Measurements from ENCODE around the gene FCN3.

Gene FCN3

GRCh38 chr1:27358038-27358927, 16.3 kb downstream of the FCN3 start:
- no peak for DNase-seq (ENCODE audit: low read depth)

GRCh38 chr1:27357281-27358037, 17.2 kb downstream of the FCN3 start:
- DNase-seq (ENCODE audit: low read depth), result peak; percentile 52

DNA sequence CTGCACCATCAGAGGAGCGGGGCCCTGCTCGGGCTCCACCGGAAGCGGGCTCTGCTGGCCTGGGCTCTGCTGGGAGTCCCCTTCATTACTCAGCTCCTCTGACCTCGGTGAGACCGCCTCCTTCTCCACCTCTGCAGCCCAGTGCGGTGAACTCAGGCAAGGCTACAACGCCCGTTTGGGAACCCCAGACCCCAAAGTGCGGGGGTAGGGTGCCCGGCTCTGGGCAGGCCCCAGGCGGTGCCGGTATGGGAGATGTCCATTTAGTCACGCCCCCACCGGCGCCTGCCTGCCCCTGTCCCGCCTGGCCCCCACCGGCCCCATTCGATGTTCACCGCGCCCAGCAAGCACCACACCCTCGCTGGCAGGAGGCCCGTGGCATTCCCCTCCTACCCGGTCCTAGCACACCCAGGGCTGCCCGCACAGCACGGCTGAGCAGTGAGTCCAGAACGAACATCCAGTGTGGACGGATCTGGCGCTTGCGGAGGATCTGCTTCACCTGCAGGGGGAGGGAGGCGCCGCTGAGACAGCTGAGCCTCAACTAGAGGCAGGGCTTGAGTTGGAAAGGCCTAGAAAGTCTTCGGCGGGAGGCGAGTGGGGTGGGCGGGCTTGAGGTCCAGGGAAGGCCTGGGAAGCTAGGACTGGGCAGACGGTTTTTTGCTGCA, 17.9 kb downstream of the FCN3 start:
- DNase-seq (ENCODE audit: low read depth), result no peak

DNA sequence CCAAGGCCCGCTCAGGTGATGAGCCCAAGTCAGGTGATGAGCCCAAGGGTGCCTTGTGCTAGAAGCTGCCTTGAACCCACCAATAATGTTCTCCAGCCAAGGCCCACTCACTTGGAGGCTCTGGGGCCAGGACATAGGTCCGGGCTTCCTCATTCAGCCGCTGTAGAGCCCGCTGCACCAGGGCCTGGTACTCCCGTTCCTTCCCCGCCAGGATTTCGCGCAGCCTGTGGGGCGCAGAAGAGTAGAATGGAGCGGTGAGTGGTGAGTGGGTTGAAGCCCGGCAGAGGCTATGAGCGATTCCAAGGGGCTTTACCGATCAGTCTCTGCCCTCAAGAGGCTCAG, 18.4 kb downstream of the FCN3 start:
- no peak for DNase-seq (ENCODE audit: low read depth)

DNA sequence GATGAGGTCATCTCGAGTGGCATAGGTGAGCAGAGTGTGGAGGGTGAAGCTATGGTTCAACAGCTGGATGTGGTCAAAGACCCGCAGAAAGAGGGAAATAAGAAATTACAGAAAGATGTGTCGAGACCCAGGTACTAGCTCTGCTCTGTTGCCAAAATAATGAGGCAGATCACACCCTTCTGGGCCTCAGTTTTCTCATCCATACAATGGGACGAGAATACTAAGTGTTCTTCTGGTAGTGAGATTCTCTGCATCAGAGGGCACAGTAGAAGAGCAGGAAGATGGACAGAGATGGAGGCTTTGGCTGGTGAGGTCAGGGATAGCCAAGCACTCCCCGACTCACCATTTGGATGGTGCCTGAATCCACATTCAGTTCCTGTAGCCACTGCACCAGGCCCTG, 18.9 kb downstream of the FCN3 start:
- DNase-seq (ENCODE audit: low read depth), result no peak

- DNase-seq (ENCODE audit: low read depth), result no peak
Measured at GRCh38 chr1:27353629-27354028, 21.0 kb downstream of the FCN3 start.

DNA sequence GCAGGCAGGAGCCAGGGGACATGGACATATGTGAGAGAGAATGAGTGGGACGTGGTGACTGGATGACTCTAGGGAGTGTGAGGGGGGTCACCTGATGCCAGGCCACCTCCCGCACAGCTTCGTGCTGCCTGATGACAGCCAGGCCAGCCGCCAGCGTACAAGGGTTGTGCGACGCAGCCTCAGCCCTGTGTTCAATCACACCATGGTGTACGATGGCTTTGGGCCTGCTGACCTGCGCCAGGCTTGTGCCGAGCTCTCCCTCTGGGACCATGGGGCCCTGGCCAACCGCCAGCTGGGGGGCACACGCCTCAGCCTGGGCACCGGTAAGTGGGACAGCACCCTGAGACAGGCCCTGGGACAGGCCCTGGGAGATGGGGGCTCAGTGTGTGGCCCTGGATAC, 21.5 kb downstream of the FCN3 start:
- DNase-seq (ENCODE audit: low read depth), result no peak

DNA sequence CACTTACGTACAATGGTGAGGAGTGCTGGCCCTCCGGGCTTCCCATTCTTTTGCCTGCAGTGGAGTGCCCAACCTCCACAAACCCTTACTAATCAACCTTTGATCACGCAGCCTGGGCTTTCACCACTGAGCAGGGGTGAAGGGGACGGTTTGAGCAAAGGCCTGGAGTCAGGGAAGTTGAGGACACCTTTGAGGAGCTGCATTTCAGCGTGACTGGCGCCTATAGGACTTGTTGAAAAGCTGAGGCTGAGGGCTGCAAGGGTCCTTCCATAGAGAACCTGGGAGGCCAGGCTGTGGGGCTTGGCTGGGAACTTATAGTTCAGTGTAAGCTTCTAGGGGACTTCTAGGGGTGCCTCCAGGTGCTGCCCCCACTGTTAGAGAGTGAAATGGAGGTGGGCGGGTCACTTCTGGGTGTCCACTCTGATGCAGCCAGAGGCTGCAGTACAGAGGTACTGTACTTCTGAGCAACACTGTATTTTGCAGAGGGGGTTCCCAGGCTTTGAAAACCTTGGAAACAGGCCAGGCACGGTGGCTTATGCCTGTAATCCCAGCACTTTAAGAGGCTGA, 23.0 kb downstream of the FCN3 start:
- DNase-seq (ENCODE audit: low read depth), result no peak

- DNase-seq (ENCODE audit: low read depth), result no peak
Measured at GRCh38 chr1:27350663-27351540, 23.7 kb downstream of the FCN3 start.

DNA sequence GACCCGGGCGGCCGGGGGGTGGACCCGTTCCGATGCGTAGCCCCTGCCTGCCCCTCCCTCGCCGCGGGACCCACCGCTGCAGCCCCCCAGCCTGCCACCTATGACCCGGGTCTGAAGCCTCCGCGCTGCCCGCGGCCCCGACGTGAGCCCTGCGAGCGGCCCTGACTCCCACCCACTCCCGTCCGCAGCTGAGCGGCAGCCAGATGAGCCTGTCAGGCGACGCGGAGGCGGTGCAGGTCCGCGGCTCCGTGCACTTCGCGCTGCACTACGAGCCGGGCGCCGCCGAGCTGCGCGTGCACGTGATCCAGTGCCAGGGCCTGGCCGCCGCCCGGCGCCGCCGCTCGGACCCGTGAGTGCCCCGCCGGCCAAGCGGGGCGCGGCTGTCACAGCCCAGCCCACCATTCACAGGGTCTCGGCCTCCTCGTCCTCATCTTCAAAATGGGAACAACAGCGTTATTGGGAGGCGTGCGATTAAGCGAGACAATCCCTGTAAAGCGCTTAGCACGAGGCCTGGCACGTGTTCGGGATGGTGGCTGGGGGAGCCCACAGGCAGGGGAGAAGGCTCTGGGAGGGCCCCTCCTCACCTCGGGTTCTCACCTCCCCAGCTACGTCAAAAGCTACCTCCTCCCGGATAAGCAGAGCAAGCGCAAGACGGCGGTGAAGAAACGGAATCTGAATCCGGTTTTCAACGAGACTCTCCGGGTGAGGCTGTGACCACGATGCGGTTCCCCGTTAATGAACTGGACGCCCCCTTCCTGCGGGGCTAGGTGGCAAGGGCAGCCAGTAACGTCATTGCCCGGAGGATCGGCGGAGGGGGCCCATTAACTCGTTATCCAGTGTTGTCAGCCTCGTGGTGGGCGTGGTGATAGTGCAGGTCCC, 24.6 kb downstream of the FCN3 start:
- peak; percentile 71 for DNase-seq (ENCODE audit: low read depth)

DNA sequence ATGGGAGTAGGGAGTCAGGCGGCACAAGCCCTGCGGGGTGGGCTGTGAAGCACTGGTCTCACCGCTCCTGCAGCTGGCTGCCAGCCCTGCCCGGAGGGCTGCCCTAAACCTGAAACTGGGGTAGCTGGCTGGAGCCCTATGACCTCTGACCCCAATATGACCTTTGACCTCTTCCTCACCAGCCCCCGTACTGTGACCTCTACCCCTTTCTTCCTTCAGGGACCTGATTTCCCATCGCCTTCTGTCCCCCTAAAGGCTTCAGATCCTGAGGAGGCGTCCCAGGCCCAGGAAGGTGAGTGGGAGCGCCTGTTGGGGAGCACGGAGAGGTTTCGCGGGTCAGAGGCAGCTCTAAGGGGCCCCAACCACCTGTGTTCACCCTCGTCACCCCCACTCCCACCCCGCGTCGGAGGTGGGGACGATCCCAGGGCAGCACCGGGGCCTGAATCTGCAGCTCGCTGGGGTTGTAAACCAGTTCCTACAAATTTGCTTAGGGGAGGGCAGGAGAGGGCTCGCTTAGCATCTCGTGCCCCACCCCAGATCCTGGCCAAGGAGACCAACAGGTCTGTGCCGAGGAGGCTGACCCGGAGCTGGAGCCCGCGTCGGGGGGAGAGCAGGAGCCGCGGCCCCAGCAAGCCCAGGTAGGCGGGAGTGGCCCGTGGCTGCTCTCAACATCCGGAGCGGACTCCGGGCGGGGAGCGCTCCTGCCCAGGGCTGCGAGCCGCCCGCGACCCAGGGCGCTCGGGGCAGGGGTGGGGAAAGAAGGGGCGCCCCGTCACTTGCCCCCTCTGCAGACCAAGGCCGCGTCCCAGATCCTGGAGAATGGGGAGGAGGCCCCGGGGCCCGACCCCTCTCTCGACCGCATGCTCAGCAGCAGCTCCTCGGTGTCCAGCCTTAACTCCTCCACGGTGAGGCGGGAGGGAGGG, 25.5 kb downstream of the FCN3 start:
- DNase-seq (ENCODE audit: low read depth), result peak; percentile 40

DNA sequence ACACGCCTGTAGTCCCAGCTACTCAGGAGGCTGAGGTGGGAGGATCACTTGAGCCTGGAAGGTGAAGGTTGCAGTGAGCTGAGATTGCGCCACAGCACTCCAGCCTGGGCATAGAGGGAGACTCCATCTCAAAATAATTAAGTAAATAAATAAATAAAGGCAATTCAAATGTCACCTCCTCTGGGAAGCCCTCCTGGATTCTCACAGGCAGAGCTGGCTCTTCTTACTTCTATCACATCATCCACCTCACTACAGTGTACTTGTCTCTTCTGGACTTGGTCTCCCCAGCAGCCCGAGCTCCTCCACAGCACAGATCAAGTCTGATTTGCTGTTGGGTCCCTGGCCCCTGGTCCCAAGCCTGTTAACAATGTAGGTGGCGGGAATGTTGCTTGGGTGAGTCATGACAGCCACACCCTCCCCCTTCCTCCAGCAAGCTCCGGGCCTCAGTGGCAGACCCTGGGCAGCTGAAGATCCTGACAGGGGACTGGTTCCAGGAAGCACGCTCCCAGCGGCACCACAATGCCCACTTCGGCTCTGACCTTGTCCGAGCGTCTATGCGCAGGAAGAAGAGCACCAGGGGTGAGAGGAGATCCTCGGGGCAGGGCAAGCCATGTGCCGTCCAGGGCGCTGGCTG, 27.5 kb downstream of the FCN3 start:
- peak; percentile 36 for DNase-seq (ENCODE audit: low read depth)

DNA sequence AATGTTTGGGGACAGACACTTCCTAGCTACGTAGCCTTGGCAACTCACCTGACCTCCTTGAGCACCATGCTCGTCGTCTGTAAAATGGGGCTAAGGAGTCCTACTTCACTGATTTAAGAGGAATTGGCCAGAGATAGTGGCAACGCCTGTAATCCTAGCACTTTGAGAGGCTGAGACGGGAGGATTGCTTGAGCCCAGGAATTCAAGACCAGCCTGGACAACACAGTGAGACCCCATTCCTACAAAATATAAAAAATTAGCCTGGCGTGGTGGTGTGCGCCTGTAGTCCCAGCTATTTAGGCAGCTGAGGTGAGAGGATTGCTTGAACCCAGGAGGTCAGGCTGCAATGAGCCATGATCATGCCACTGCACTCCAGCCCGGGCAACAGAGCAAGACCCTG, 28.3 kb downstream of the FCN3 start:
- DNase-seq (ENCODE audit: low read depth), result no peak

DNA sequence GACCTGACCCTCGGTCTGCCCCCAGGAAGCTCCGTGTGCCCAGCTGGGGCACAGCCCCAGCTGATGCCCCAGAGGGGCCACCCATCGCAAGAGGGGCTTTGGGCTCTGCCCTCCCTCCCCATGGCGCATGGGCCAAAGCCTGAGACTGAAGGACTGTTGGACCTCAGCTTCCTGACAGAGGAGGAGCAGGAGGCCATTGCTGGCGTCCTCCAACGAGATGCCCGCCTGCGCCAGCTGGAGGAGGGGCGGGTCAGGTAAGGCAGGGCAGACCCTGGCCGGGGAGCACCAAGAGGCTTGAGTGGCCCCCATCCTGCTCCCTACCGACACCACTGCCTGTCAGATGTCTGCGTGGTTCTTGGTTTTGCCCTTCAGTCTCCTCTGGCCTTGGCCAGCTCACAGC, 29.4 kb downstream of the FCN3 start:
- no peak for DNase-seq (ENCODE audit: low read depth)

DNA sequence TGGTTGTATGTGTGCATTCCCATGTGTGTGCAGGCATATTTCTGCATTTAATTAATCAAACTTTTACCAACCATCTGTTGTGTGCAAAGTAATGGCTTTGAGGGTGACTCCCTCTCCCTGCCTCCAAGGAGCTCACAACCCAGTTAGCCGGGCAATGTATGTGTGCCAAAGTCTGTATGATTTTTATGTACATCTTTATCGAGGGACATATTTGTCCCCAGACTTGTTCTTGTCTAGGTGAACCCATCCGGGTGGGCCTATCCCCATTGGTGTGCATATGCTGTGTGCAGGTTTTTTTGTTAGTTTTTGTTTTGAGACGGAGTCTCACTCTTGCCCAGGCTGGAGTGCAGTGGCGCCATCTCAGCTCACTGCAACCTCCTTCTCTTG, 31.0 kb downstream of the FCN3 start:
- DNase-seq (ENCODE audit: low read depth), result no peak

- DNase-seq (ENCODE audit: low read depth), result no peak
Measured at GRCh38 chr1:27342778-27343638, 31.6 kb downstream of the FCN3 start.

GRCh38 chr1:27342391-27342777, 32.2 kb downstream of the FCN3 start:
- DNase-seq (ENCODE audit: low read depth), result no peak
